DLD1 (cell line): ENCODE data around the gene C6orf120.
"Not testable (repeated sequence)": the region's sequence is repeated elsewhere in the genome, so short reads cannot be mapped to it uniquely, and the experiment has no call there.

ENCODE experiments used
- in situ Hi-C: cut with HindIII; loops from 2 replicates; pipeline ENCODE4 v1.10.0; 2017; ENCODE audit warnings: low sequenced_read_pairs

The C6orf120 gene

GRCh38 chr6:169678342-169678741 lies 23.6 kb upstream of the C6orf120 start:
- in situ Hi-C loops, result no loop called here

- in situ Hi-C loops, result no loop called here
These were observed 17.9 kb upstream of the C6orf120 start for GRCh38 chr6:169684056-169684455.

- in situ Hi-C loops, result no loop called here
These were observed 16.1 kb upstream of the C6orf120 start for GRCh38 chr6:169685860-169686259.

- in situ Hi-C loops, result no loop called here
These were observed 12.6 kb upstream of the C6orf120 start for GRCh38 chr6:169689287-169689686.

GRCh38 chr6:169691260-169691659 lies 10.7 kb upstream of the C6orf120 start:
- in situ Hi-C loops, result no loop called here

- in situ Hi-C loops, result no loop called here
These were observed 9.4 kb upstream of the C6orf120 start for GRCh38 chr6:169692516-169692915.

GRCh38 chr6:169695131-169695530 lies 6.8 kb upstream of the C6orf120 start:
- in situ Hi-C loops, result no loop called here

- in situ Hi-C loops, result not testable (repeated sequence)
These were observed 4.8 kb upstream of the C6orf120 start for GRCh38 chr6:169697115-169697514.

GRCh38 chr6:169700296-169700695 lies 1.6 kb upstream of the C6orf120 start:
- in situ Hi-C loops, result no loop called here

GRCh38 chr6:169701311-169701953 lies 494 bp upstream of the C6orf120 start:
- in situ Hi-C loops, result no loop called here

- in situ Hi-C loops, result no loop called here
These were observed 917 bp downstream of the C6orf120 start for GRCh38 chr6:169702840-169703246.

GRCh38 chr6:169707772-169708171 lies 5.8 kb downstream of the C6orf120 start:
- in situ Hi-C loops, result no loop called here

GRCh38 chr6:169709293-169709692 lies 7.4 kb downstream of the C6orf120 start:
- in situ Hi-C loops, result no loop called here

- in situ Hi-C loops, result no loop called here
These were observed 8.1 kb downstream of the C6orf120 start for GRCh38 chr6:169710009-169710408.

GRCh38 chr6:169714178-169714577 lies 12.3 kb downstream of the C6orf120 start:
- in situ Hi-C loops, result no loop called here

GRCh38 chr6:169714595-169714994 lies 12.7 kb downstream of the C6orf120 start:
- in situ Hi-C loops, result no loop called here

GRCh38 chr6:169719117-169719516 lies 17.2 kb downstream of the C6orf120 start:
- in situ Hi-C loops, result no loop called here

- in situ Hi-C loops, result no loop called here
These were observed 18.4 kb downstream of the C6orf120 start for GRCh38 chr6:169720207-169720855.

GRCh38 chr6:169722362-169723199 lies 20.7 kb downstream of the C6orf120 start:
- in situ Hi-C loops, result no loop called here

- in situ Hi-C loops, result no loop called here
These were observed 21.4 kb downstream of the C6orf120 start for GRCh38 chr6:169723200-169723909.

- in situ Hi-C loops, result no loop called here
These were observed 22.1 kb downstream of the C6orf120 start for GRCh38 chr6:169723991-169724493.
